GM11168 (cell line): ENCODE measurements around the gene ARHGEF37.
"Not testable (repeated sequence)": the region's sequence is repeated elsewhere in the genome, so short reads cannot be mapped to it uniquely, and the experiment has no call there.

ENCODE experiments used
- in situ Hi-C: fragments of 300-500 bp; cut with MboI; formaldehyde crosslinking; loops from one replicate; pipeline ENCODE4 v1.12.0; 2022; ENCODE audit warnings: low sequenced_read_pairs; ENCODE audit not compliant: unreplicated experiment

ARHGEF37 gene

GRCh38 chr5:149597618-149598017, 16.3 kb downstream of the ARHGEF37 start:
- in situ Hi-C loops, result no loop called here

- in situ Hi-C loops, result not testable (repeated sequence)
These were observed 16.9 kb downstream of the ARHGEF37 start for GRCh38 chr5:149598234-149598633.

GRCh38 chr5:149598966-149599365, 17.7 kb downstream of the ARHGEF37 start:
- in situ Hi-C loops, result no loop called here

GRCh38 chr5:149599375-149599774, 18.1 kb downstream of the ARHGEF37 start:
- in situ Hi-C loops, result no loop called here

GRCh38 chr5:149600932-149601331, 19.6 kb downstream of the ARHGEF37 start:
- in situ Hi-C loops, result no loop called here

GRCh38 chr5:149603210-149603609, 21.9 kb downstream of the ARHGEF37 start:
- in situ Hi-C loops, result no loop called here

- in situ Hi-C loops, result no loop called here
These were observed 22.6 kb downstream of the ARHGEF37 start for GRCh38 chr5:149603920-149604319.

- in situ Hi-C loops, result no loop called here
These were observed 23.0 kb downstream of the ARHGEF37 start for GRCh38 chr5:149604321-149604720.

- in situ Hi-C loops, result no loop called here
These were observed 24.2 kb downstream of the ARHGEF37 start for GRCh38 chr5:149605354-149605997.

GRCh38 chr5:149605998-149606724, 24.9 kb downstream of the ARHGEF37 start:
- in situ Hi-C loops, result no loop called here

- in situ Hi-C loops, result no loop called here
These were observed 27.7 kb downstream of the ARHGEF37 start for GRCh38 chr5:149608936-149609545.

- in situ Hi-C loops, result no loop called here
These were observed 28.4 kb downstream of the ARHGEF37 start for GRCh38 chr5:149609640-149610219.

GRCh38 chr5:149610589-149611255, 29.4 kb downstream of the ARHGEF37 start:
- in situ Hi-C loops, result no loop called here

GRCh38 chr5:149611326-149611725, 30.0 kb downstream of the ARHGEF37 start:
- in situ Hi-C loops, result no loop called here

GRCh38 chr5:149614034-149614907, 33.0 kb downstream of the ARHGEF37 start:
- in situ Hi-C loops, result no loop called here

GRCh38 chr5:149615976-149616375, 34.7 kb downstream of the ARHGEF37 start:
- in situ Hi-C loops, result no loop called here

- in situ Hi-C loops, result no loop called here
These were observed 35.5 kb downstream of the ARHGEF37 start for GRCh38 chr5:149616727-149617285.

GRCh38 chr5:149617760-149618306, 36.5 kb downstream of the ARHGEF37 start:
- in situ Hi-C loops, result no loop called here
